Measurements from ENCODE around the gene RAB3A.
A peak's percentile ranks its signal among the peaks of the same experiment; 100 is the strongest.

The RAB3A gene

GRCh38 chr19:18193388-18194180, 10.3 kb downstream of the RAB3A start:
- ChIA-PET POLR2A (interaction anchor here (0.6 to 2.3 kb wide), 14 partner anchors 10 to 370 kb away, joined by 3 to 8 read pairs (median 4); partner anchors contain the start of genes JUND, MAST3 and RAB3A), CTCF (interaction anchor here (0.6 to 2.9 kb wide), 9 partner anchors 10 to 217 kb away, joined by 3 to 16 read pairs (median 5); partner anchors contain the start of gene RAB3A)
- Histone ChIP-seq H3K27ac (ENCODE audit: extremely low read depth, low read depth, low read length) (peak overlapping the region; percentile 27; the same call in 1 of the 2 replicates), H3K9me3 (ENCODE audit: control insufficient read depth, insufficient read depth, low read depth, low read length) (no peaks in the 10 kb centered on the region), H3K4me3 (ENCODE audit: low read depth, low read length) (peak overlapping the region; percentile 76), H3K4me1 (ENCODE audit: control insufficient read depth, insufficient read depth, low read length) (no peaks in the 10 kb centered on the region), H3K36me3 (ENCODE audit: control insufficient read depth in 2 of 2, insufficient read depth in 1 of 2, low read length in 2 of 2) (peaks cover 0 to 22% of the 10 kb centered on the region in 2 experiments; a peak in 2 of 3 replicates)
- peak; percentile 93 for TF ChIP-seq BCL11A (tag by site-specific recombination; IDR thresholded peaks at IDR 0.05; ENCODE audit: low read depth)
- TF ChIP-seq, protein P1, sequence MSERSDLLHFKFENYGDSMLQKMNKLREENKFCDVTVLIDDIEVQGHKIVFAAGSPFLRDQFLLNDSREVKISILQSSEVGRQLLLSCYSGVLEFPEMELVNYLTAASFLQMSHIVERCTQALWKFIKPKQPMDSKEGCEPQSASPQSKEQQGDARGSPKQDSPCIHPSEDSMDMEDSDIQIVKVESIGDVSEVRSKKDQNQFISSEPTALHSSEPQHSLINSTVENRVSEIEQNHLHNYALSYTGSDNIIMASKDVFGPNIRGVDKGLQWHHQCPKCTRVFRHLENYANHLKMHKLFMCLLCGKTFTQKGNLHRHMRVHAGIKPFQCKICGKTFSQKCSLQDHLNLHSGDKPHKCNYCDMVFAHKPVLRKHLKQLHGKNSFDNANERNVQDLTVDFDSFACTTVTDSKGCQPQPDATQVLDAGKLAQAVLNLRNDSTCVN (tag by site-specific recombination; optimal IDR thresholded peaks at IDR 0.05), result peak; percentile 33
- TF ChIP-seq, protein P2, sequence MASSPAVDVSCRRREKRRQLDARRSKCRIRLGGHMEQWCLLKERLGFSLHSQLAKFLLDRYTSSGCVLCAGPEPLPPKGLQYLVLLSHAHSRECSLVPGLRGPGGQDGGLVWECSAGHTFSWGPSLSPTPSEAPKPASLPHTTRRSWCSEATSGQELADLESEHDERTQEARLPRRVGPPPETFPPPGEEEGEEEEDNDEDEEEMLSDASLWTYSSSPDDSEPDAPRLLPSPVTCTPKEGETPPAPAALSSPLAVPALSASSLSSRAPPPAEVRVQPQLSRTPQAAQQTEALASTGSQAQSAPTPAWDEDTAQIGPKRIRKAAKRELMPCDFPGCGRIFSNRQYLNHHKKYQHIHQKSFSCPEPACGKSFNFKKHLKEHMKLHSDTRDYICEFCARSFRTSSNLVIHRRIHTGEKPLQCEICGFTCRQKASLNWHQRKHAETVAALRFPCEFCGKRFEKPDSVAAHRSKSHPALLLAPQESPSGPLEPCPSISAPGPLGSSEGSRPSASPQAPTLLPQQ (tag by site-specific recombination; IDR thresholded peaks at IDR 0.05), result peak; percentile 55
- TF ChIP-seq ZNF302 (tag by site-specific recombination; IDR thresholded peaks at IDR 0.05; ENCODE audit: low read depth), result no peak
- TF ChIP-seq GLIS1 (tag by site-specific recombination; IDR thresholded peaks at IDR 0.05), result peak; percentile 28; the same call in 1 of the 2 replicates
- peak; percentile 5 for TF ChIP-seq SP2 (tag by site-specific recombination; IDR thresholded peaks at IDR 0.05)
- TF ChIP-seq KLF9 (tag by site-specific recombination; IDR thresholded peaks at IDR 0.05; ENCODE audit: low read depth), result peak; percentile 34; the same call in 1 of the 2 replicates
- TF ChIP-seq ZNF174 (tag by site-specific recombination; IDR thresholded peaks at IDR 0.05), result no peak
- peak; percentile 21; the same call in 1 of the 2 replicates for TF ChIP-seq ZNF2 (tag by site-specific recombination; IDR thresholded peaks at IDR 0.05)
- TF ChIP-seq ZNF394 (tag by site-specific recombination; IDR thresholded peaks at IDR 0.05; ENCODE audit: borderline replicate concordance), result no peak
- TF ChIP-seq BCL11B (tag by site-specific recombination; IDR thresholded peaks at IDR 0.05; ENCODE audit: low read depth), result peak; percentile 99
- TF ChIP-seq ZXDB (tag by site-specific recombination; IDR thresholded peaks at IDR 0.05), result 0 out of 2 replicates have a peak, but pooled peaks have one; percentile 43
- peak; percentile 66; the same call in 1 of the 2 replicates for TF ChIP-seq KLF16 (tag by site-specific recombination; IDR thresholded peaks at IDR 0.05)
- peak; percentile 81; the same call in 1 of the 2 replicates for TF ChIP-seq YY1 (tag by site-specific recombination; IDR thresholded peaks at IDR 0.05)
- TF ChIP-seq ZNF76 (tag by site-specific recombination; IDR thresholded peaks at IDR 0.05; ENCODE audit: borderline replicate concordance, low read depth), result peak; percentile 50; the same call in 1 of the 2 replicates
- no peak for TF ChIP-seq ZNF239 (tag by site-specific recombination; IDR thresholded peaks at IDR 0.05)
- peak; percentile 72 for TF ChIP-seq ZIC2 (tag by site-specific recombination; IDR thresholded peaks at IDR 0.05)
- TF ChIP-seq ZNF600 (tag by site-specific recombination; IDR thresholded peaks at IDR 0.05), result peak; percentile 62; the same call in 1 of the 2 replicates
- TF ChIP-seq, protein P3, sequence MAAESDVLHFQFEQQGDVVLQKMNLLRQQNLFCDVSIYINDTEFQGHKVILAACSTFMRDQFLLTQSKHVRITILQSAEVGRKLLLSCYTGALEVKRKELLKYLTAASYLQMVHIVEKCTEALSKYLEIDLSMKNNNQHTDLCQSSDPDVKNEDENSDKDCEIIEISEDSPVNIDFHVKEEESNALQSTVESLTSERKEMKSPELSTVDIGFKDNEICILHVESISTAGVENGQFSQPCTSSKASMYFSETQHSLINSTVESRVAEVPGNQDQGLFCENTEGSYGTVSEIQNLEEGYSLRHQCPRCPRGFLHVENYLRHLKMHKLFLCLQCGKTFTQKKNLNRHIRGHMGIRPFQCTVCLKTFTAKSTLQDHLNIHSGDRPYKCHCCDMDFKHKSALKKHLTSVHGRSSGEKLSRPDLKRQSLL (tag by site-specific recombination; IDR thresholded peaks at IDR 0.05), result peak; percentile 78; the same call in 1 of the 2 replicates
- TF ChIP-seq YY2 (tag by site-specific recombination; IDR thresholded peaks at IDR 0.05), result peak; percentile 84
- TF ChIP-seq ZNF610 (tag by site-specific recombination; IDR thresholded peaks at IDR 0.05; ENCODE audit: borderline replicate concordance), result 0 out of 2 replicates have a peak, but pooled peaks have one; percentile 67
- 0 out of 2 replicates have a peak, but pooled peaks have one; percentile 11 for TF ChIP-seq ZNF280D (tag by site-specific recombination; IDR thresholded peaks at IDR 0.05)
- 0 out of 2 replicates have a peak, but pooled peaks have one; percentile 29 for TF ChIP-seq CTCF (tag by site-specific recombination; IDR thresholded peaks at IDR 0.05)
- TF ChIP-seq, protein P4, sequence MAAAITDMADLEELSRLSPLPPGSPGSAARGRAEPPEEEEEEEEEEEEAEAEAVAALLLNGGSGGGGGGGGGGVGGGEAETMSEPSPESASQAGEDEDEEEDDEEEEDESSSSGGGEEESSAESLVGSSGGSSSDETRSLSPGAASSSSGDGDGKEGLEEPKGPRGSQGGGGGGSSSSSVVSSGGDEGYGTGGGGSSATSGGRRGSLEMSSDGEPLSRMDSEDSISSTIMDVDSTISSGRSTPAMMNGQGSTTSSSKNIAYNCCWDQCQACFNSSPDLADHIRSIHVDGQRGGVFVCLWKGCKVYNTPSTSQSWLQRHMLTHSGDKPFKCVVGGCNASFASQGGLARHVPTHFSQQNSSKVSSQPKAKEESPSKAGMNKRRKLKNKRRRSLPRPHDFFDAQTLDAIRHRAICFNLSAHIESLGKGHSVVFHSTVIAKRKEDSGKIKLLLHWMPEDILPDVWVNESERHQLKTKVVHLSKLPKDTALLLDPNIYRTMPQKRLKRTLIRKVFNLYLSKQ (tag by site-specific recombination; IDR thresholded peaks at IDR 0.05; ENCODE audit: borderline replicate concordance), result no peak
- no peak for TF ChIP-seq ZNF140 (tag by site-specific recombination; IDR thresholded peaks at IDR 0.05)

Measured in HEK293 (cell line).